ENCODE data around the gene TLE6.

Gene TLE6

DNA sequence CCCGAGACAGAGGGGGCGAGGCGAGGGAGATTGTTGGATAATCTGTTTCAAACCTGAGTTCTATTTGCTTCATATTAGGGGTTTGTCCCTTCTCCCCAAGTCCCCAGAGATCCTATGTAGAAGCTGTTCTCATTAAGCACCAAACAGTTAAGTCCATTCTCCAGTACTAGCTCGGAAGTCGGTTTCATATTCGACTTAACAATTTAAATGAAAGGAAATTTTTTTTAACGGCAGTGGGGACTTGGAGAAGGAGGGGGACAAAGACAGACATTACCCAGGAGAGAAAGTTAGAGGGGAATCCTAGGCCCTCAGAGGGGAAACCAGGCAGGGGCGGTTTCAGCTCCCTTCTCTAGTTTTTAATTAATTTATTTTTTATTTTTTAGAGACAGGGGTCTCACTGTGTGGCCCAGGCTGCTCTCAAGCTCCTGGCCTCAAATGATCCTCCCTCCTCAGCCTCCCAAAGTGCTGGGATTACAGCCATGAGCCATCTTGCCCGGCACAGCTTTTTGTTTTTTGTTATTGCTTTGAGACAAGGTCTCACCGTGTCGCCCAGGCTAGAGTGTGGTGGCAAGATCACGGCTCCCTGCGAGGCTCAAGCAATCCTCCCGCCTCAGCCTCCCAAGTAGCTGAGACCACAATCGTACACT lies 65.4 kb downstream of the TLE6 start:
- H2AFZ ChIP-seq (ENCODE audit: insufficient read depth, low read length, poor library complexity): no peak overlapping the region
- H3K79me1 ChIP-seq (ENCODE audit: low read length): no peaks in the 10 kb centered on the region
- no peak overlapping the region for H3K4ac ChIP-seq (ENCODE audit: low read depth, low read length)
- H3K9ac ChIP-seq (ENCODE audit: low read length): no peak overlapping the region
- no peak overlapping the region for H3K4me3 ChIP-seq (ENCODE audit: low read depth, low read length)
- peaks cover 24% of the 10 kb centered on the region for H3K27me3 ChIP-seq (ENCODE audit: insufficient read depth, low read length)
- no peak overlapping the region for H4K8ac ChIP-seq (ENCODE audit: low read depth, low read length)
- DNase-seq: no peak
- H3K36me3 ChIP-seq (ENCODE audit: control insufficient read depth in 1 of 2, insufficient read depth in 2 of 2, low read length in 2 of 2): no peaks in the 10 kb centered on the region
- H2BK12ac ChIP-seq (ENCODE audit: low read length): no peak overlapping the region
- no CpG with 5 or more reads among the region's 15 CpGs for WGBS (ENCODE audit: extremely low coverage, insufficient coverage, insufficient read length)
- no peaks in the 10 kb centered on the region for H3K4me1 ChIP-seq (ENCODE audit: control insufficient read depth in 1 of 2, insufficient read depth in 2 of 2, low read length in 2 of 2)
- H4K12ac ChIP-seq (ENCODE audit: low read depth, low read length): no peak overlapping the region
- H3K18ac ChIP-seq (ENCODE audit: low read length): no peak overlapping the region
- H3K9me3 ChIP-seq (ENCODE audit: insufficient read depth, low read depth, low read length): peaks cover 4% of the 10 kb centered on the region
- no peak overlapping the region for H3K27ac ChIP-seq (ENCODE audit: low read depth, low read length)
- no peak overlapping the region for H3K14ac ChIP-seq (ENCODE audit: low read length)
- H3K23ac ChIP-seq (ENCODE audit: low read length): no peak overlapping the region
- H2AK5ac ChIP-seq (ENCODE audit: low read length): no peak overlapping the region
- no peak overlapping the region for H3K4me2 ChIP-seq (ENCODE audit: low read length)
- H2BK5ac ChIP-seq (ENCODE audit: low read depth, low read length, poor library complexity): no peak overlapping the region
- no peaks in the 10 kb centered on the region for H3K79me2 ChIP-seq (ENCODE audit: control insufficient read depth, insufficient read depth, low read length, poor library complexity)
- no peak overlapping the region for H4K91ac ChIP-seq (ENCODE audit: low read depth, low read length)
- H2BK120ac ChIP-seq (ENCODE audit: insufficient read depth, low read length, poor library complexity): no peak overlapping the region

All from trophoblast cell (in vitro differentiated cells and primary cell).